ENCODE results near the gene ZNF581.

The ZNF581 gene

DNA sequence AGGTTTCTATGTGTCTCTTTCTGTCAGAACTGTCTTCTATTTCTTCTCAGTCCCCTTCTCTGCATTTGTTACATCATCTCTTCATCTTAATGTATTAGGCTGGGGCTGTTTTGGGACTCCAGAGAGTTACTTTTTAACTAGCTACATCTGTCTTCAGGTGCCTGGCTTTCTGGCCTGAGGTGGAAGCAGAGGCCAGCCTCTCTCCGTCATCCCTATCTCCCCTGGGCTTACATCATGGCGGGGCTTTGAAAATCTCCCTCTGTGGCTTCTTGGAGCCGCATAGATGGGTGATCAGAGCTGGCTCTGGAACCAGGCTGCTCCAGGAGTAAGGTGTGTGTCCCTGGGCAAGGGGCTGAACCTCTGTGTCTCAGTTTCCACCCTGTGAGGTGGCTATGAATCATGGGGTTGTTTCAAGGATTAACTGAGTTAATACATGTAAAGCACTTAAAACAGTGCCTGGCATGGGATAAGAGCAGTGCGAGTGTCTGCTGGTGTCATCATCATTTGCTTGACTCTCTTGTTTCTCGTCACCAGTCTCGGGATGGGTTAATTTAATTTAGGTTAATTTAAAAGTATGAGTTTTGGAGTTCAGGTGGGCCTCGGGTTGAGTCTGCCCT is 33.5 kb downstream of the ZNF581 start:
- H3K27ac ChIP-seq = peak overlapping the region in 1 of 2 donors; percentile 42
- no peak for DNase-seq (ENCODE audit: low spot score)

GRCh38 chr19:55677572-55678028 is 34.2 kb downstream of the ZNF581 start:
- Histone ChIP-seq H3K27ac (peak overlapping the region in 1 of 2 donors; percentile 57), H3K4me3 (peak overlapping the region; percentile 99)
- TF ChIP-seq, protein P1, sequence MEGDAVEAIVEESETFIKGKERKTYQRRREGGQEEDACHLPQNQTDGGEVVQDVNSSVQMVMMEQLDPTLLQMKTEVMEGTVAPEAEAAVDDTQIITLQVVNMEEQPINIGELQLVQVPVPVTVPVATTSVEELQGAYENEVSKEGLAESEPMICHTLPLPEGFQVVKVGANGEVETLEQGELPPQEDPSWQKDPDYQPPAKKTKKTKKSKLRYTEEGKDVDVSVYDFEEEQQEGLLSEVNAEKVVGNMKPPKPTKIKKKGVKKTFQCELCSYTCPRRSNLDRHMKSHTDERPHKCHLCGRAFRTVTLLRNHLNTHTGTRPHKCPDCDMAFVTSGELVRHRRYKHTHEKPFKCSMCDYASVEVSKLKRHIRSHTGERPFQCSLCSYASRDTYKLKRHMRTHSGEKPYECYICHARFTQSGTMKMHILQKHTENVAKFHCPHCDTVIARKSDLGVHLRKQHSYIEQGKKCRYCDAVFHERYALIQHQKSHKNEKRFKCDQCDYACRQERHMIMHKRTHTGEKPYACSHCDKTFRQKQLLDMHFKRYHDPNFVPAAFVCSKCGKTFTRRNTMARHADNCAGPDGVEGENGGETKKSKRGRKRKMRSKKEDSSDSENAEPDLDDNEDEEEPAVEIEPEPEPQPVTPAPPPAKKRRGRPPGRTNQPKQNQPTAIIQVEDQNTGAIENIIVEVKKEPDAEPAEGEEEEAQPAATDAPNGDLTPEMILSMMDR (IDR thresholded peaks at IDR 0.05) = no peak
- DNase-seq (ENCODE audit: low spot score) = no peak

More for the DNA sequence above, 33.5 kb downstream of the ZNF581 start:
- H3K4me3 ChIP-seq = peak overlapping the region; percentile 99
- TF ChIP-seq, protein P1 (IDR thresholded peaks at IDR 0.05) = no peak

DNA sequence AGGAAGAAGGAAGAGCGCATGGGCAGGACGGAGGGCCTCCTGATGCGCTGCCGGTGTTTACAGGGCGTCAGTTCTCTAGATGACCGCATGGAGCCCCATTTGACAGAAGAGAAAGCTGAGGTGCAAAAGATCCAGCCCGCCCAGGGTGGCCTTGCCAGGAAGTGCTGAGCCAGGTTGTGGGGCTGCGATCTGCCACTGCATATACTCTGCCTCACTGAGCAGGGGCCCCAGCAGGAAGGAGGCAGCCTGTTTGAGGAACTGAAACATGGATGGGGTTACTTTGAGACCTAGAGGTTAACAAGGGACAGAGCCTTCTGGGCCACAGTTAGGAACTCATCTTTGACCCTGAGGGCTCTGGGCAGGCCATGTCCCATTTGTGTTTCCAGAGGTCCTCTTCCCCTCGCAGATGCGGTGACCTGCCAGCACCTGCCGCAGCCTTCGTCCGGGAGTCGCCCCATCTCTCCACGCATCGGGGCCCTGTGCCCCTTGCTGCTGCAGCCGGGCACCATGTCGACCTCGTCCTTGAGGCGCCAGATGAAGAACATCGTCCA is 34.7 kb downstream of the ZNF581 start:
- Histone ChIP-seq H3K27ac (peak overlapping the region in 1 of 2 donors; percentile 57), H3K4me3 (no peak overlapping the region)
- no peak for DNase-seq (ENCODE audit: low spot score)

GRCh38 chr19:55679343-55680257 is 36.2 kb downstream of the ZNF581 start:
- no peak overlapping the region for H3K4me3 ChIP-seq
- H3K27ac ChIP-seq = no peak overlapping the region
- DNase-seq (ENCODE audit: low spot score) = no peak
- TF ChIP-seq, protein P1 (IDR thresholded peaks at IDR 0.05) = no peak

More for the DNA sequence above, 34.7 kb downstream of the ZNF581 start:
- TF ChIP-seq, protein P1 (IDR thresholded peaks at IDR 0.05) = no peak

DNA sequence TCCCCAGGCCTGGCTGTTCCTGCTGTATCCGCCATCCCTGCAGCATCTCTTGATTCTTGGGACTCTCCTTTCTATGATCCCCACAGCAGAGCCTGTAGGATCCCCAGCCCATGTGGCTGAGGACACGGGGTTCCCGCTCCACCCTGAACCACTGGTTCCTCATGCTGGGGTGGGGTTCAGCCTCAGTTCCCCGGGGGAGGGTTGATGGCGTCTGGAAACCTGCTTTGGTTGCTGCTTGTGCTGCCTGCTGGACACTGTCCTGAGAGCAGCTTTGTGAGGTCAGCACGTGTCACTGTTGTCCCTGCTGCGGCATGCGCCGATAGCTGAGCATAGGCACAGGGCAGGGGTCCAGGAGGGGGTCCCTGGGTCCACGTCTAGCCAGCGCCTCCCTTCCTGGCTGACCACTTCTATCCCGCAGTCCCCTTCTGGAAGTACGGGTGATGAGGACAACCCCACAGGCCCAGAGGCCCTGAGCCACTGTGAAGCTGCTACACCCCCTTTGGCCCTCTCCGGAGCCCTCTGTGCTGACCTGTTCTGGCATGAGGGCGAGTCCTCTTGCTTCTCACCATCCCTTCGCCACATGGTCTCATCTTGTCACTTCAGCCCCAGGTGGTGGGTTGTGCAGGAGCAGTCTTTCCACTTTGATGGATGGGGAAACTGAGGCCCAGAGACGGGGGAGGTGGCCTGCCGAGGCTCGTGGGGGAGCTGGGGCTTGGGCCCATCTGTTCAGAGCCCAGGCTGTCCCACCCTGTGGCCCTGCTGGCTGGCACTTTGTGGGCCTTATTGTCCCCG is 37.1 kb downstream of the ZNF581 start:
- H3K27ac ChIP-seq = no peak overlapping the region
- DNase-seq (ENCODE audit: low spot score) = no peak

More for the DNA sequence above, 37.1 kb downstream of the ZNF581 start:
- TF ChIP-seq, protein P1 (IDR thresholded peaks at IDR 0.05) = no peak
- no peak overlapping the region for H3K4me3 ChIP-seq

Measured in coronary artery (tissue), 2 donors.